H9 (cell line): Measurements from ENCODE around the gene TAS2R13. TPM values are rescaled to one million over a fixed set of nuclear protein-coding genes. Genes with fewer than 3 reads are reported as not detected.

Experiments used
- DNase-seq: peaks from one replicate; pipeline ENCODE4 v3.0.0-alpha.2; 2017
- H2AFZ ChIP-seq: one replicate; pipeline ENCODE4 v1.6.1; 2013; ENCODE audit warnings: mild to moderate bottlenecking, low read length, control low read depth, moderate library complexity
- H2AK5ac ChIP-seq: 2 replicates; pipeline ENCODE4 v1.6.1; 2013; ENCODE audit warnings: low read length, control low read depth, mixed read lengths; ENCODE audit not compliant: insufficient read length
- H2BK120ac ChIP-seq: one replicate; pipeline ENCODE4 v1.6.1; 2013; ENCODE audit warnings: low read depth, mild to moderate bottlenecking, low read length, control low read depth, inconsistent platforms; ENCODE audit not compliant: poor library complexity, severe bottlenecking
- H2BK12ac ChIP-seq: 2 replicates; pipeline ENCODE4 v1.6.1; 2013; ENCODE audit warnings: low read length, control low read depth, mixed read lengths, low read depth; ENCODE audit not compliant: insufficient read length
- H2BK15ac ChIP-seq: 2 replicates; pipeline ENCODE4 v1.6.1; 2013; ENCODE audit warnings: low read depth, low read length, control low read depth
- H2BK20ac ChIP-seq: one replicate; pipeline ENCODE4 v1.6.1; 2013; ENCODE audit warnings: low read depth, mild to moderate bottlenecking, low read length, control low read depth, inconsistent platforms; ENCODE audit not compliant: poor library complexity, severe bottlenecking
- H2BK5ac ChIP-seq: 2 replicates; pipeline ENCODE4 v1.6.1; 2013; ENCODE audit warnings: low read length, control low read depth, mixed read lengths; ENCODE audit not compliant: insufficient read length
- H3K14ac ChIP-seq: 2 replicates; pipeline ENCODE4 v1.6.1; 2013; ENCODE audit warnings: low read length, control low read depth; ENCODE audit not compliant: insufficient read depth
- H3K18ac ChIP-seq: 2 replicates; pipeline ENCODE4 v1.6.1; 2013; ENCODE audit warnings: low read depth, mild to moderate bottlenecking, mixed read lengths, low read length, control low read depth; ENCODE audit not compliant: insufficient read length
- H3K23ac ChIP-seq: 2 replicates; pipeline ENCODE4 v1.6.1; 2013; ENCODE audit warnings: low read length, control low read depth, mixed read lengths, low read depth; ENCODE audit not compliant: insufficient read length
- H3K23me2 ChIP-seq: 2 replicates; pipeline ENCODE4 v1.6.1; 2013; ENCODE audit warnings: low read depth, mild to moderate bottlenecking, mixed read lengths, low read length, control low read depth; ENCODE audit not compliant: insufficient read length, poor library complexity, severe bottlenecking
- H3K27ac ChIP-seq: 2 replicates; pipeline ENCODE4 v1.5.1; 2013; ENCODE audit warnings: low read length, control low read depth, mixed read lengths, low read depth; ENCODE audit not compliant: insufficient read length
- H3K27me3 ChIP-seq: 2 replicates; pipeline ENCODE4 v1.6.1; 2013; ENCODE audit warnings: low read length, control low read depth, inconsistent platforms; ENCODE audit not compliant: insufficient read depth
- H3K4ac ChIP-seq: 2 replicates; pipeline ENCODE4 v1.6.1; 2013; ENCODE audit warnings: low read depth, mild to moderate bottlenecking, control low read depth, inconsistent platforms, low read length, moderate library complexity
- H3K4me1 ChIP-seq: 2 replicates; pipeline ENCODE4 v1.6.1; 2013; ENCODE audit warnings: low read length, control low read depth, inconsistent platforms; ENCODE audit not compliant: insufficient read depth
- H3K4me2 ChIP-seq: 2 replicates; pipeline ENCODE4 v1.6.1; 2013; ENCODE audit warnings: low read length, control low read depth, mixed read lengths; ENCODE audit not compliant: insufficient read length, insufficient read depth
- H3K56ac ChIP-seq: 2 replicates; pipeline ENCODE4 v1.6.1; 2013; ENCODE audit warnings: low read depth, mild to moderate bottlenecking, mixed read lengths, low read length, control low read depth; ENCODE audit not compliant: insufficient read length
- H3K79me1 ChIP-seq: 2 replicates; pipeline ENCODE4 v1.6.1; 2013; ENCODE audit warnings: low read depth, mild to moderate bottlenecking, moderate library complexity, low read length, control low read depth, inconsistent platforms; ENCODE audit not compliant: insufficient read depth, poor library complexity, severe bottlenecking
- H3K79me2 ChIP-seq: 2 replicates; pipeline ENCODE4 v1.6.1; 2013; ENCODE audit warnings: low read length, control low read depth, inconsistent platforms; ENCODE audit not compliant: insufficient read depth
- H3K9ac ChIP-seq: 2 replicates; pipeline ENCODE4 v1.6.1; 2013; ENCODE audit warnings: low read length, control low read depth, mixed read lengths; ENCODE audit not compliant: insufficient read length; ENCODE audit errors: extremely low read depth
- H3K9me3 ChIP-seq: one replicate; pipeline ENCODE4 v1.6.1; 2013; ENCODE audit warnings: low read depth, low read length, inconsistent platforms; ENCODE audit not compliant: control insufficient read depth
- H3T11ph ChIP-seq: one replicate; pipeline ENCODE4 v1.6.1; 2013; ENCODE audit warnings: mild to moderate bottlenecking, low read length, control low read depth, inconsistent platforms
- H4K20me1 ChIP-seq: one replicate; pipeline ENCODE4 v1.6.1; 2013; ENCODE audit not compliant: control insufficient read depth, insufficient read length, insufficient read depth
- H4K5ac ChIP-seq: 2 replicates; pipeline ENCODE4 v1.6.1; 2013; ENCODE audit warnings: low read depth, mild to moderate bottlenecking, mixed read lengths, low read length, control low read depth; ENCODE audit not compliant: insufficient read length
- H4K8ac ChIP-seq: replicated peaks from 2 replicates; pipeline ENCODE4 v1.6.1; 2013; ENCODE audit warnings: low read length, control low read depth, mixed read lengths, low read depth; ENCODE audit not compliant: insufficient read length
- H4K91ac ChIP-seq: 2 replicates; pipeline ENCODE4 v1.6.1; 2013; ENCODE audit warnings: low read depth, mild to moderate bottlenecking, moderate library complexity, mixed read lengths, low read length, control low read depth; ENCODE audit not compliant: insufficient read length
- H3K27ac Mint-ChIP-seq, 3 experiments: 2 replicates in 2 of 3; 3 replicates in 1 of 3; pipeline ENCODE4 v1.8.0; 2020 to 2021; ENCODE audit warnings: mixed read lengths in 3 of 3, mild to moderate bottlenecking in 1 of 3, moderate library complexity in 1 of 3
- H3K27me3 Mint-ChIP-seq: 2 replicates; pipeline ENCODE4 v1.8.0; 2021; ENCODE audit warnings: low read depth, mild to moderate bottlenecking, moderate library complexity, mixed read lengths
- H3K36me3 Mint-ChIP-seq, 3 experiments: 2 replicates in 2 of 3; 3 replicates in 1 of 3; pipeline ENCODE4 v1.8.0; 2020 to 2021; ENCODE audit warnings: low read depth in 3 of 3, mixed read lengths in 3 of 3; ENCODE audit not compliant: insufficient read depth in 1 of 3
- H3K4me1 Mint-ChIP-seq, 2 experiments: 2 replicates each; pipeline ENCODE4 v1.8.0; 2020; ENCODE audit warnings: mixed read lengths in 2 of 2
- H3K4me3 Mint-ChIP-seq, 2 experiments: 2 replicates in 1 of 2; 3 replicates in 1 of 2; pipeline ENCODE4 v1.8.0; 2020 to 2021; ENCODE audit warnings: mild to moderate bottlenecking in 2 of 2, mixed read lengths in 2 of 2, moderate library complexity in 1 of 2
- H3K9me3 Mint-ChIP-seq, 2 experiments: 2 replicates in 1 of 2; 3 replicates in 1 of 2; pipeline ENCODE4 v1.8.0; 2020; ENCODE audit warnings: mild to moderate bottlenecking in 2 of 2, mixed read lengths in 2 of 2, moderate library complexity in 1 of 2
- WGBS: extraction: QIAGEN DNeasy Blood & Tissue Kit; methylation state at CpG from one replicate; pipeline ENCODE4 v1.1.7; 2013; ENCODE audit warnings: missing lambda C conversion rate, low lambda C conversion rate, mixed read lengths; ENCODE audit not compliant: insufficient read length; ENCODE audit errors: extremely low coverage; 5-methylcytosine and 5-hydroxymethylcytosine counted together
- total RNA-seq: library from RNA; stranded (reverse); gene quantifications from 2 replicates; pipeline ENCODE4 v1.2.1, GENCODE V29; 2021
- TF ChIP-seq, protein P1 (sequence below): fragments of 200-600 bp; sonication (generic); conservative IDR thresholded peaks from 3 replicates; pipeline ENCODE4 v1.8.0; 2021; ENCODE audit warnings: antibody characterized with exemption, mild to moderate bottlenecking

Gene TAS2R13
- total RNA-seq, 1 experiment from 2014 or later, result 0.50 TPM

DNA sequence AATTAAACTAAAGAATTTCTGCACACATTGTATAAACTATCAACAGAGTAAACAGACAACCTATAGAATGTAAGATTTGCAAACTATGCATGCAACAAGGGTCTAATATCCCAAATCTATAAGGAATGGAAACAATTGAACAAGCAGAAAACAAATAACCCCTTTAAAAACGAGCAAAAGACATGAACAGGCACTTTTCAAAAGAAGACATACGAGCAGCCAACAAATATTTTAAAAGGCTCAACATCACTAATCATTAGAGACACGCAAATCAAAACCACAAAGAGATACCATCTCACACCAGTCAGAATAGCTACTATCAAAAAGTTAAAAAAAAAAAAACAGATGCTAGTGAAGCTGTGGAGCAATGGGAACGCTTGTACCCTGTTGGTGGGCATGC, 4.7 kb downstream of the TAS2R13 start:
- no peaks in the 10 kb centered on the region for H3K9me3 ChIP-seq
- H3K27me3 Mint-ChIP-seq, result peaks cover 2% of the 10 kb centered on the region; the same call in 1 of the 2 replicates
- H2AFZ ChIP-seq, result no peak overlapping the region
- no peak overlapping the region for H2BK20ac ChIP-seq
- H3K79me1 ChIP-seq, result no peaks in the 10 kb centered on the region
- H3T11ph ChIP-seq, result no peak overlapping the region
- no peak overlapping the region for H4K91ac ChIP-seq
- H3K23ac ChIP-seq, result no peak overlapping the region
- H3K4ac ChIP-seq, result no peak overlapping the region
- no peak overlapping the region for H3K14ac ChIP-seq
- H4K8ac ChIP-seq, result no peak overlapping the region
- no peak overlapping the region for H3K27ac ChIP-seq
- H2BK12ac ChIP-seq, result no peak overlapping the region
- H3K4me1 Mint-ChIP-seq, result no peaks in the 10 kb centered on the region
- H3K4me2 ChIP-seq, result no peak overlapping the region
- no peaks in the 10 kb centered on the region for H3K23me2 ChIP-seq
- H3K36me3 Mint-ChIP-seq, result peaks cover 13 to 20% (median 16%) of the 10 kb centered on the region in 3 experiments
- DNase-seq, result no peak
- H3K4me1 ChIP-seq, result no peaks in the 10 kb centered on the region
- H2AK5ac ChIP-seq, result no peak overlapping the region
- H4K20me1 ChIP-seq, result no peaks in the 10 kb centered on the region
- H3K18ac ChIP-seq, result no peak overlapping the region
- H3K9me3 Mint-ChIP-seq, result peaks cover 17 to 30% of the 10 kb centered on the region in 2 experiments
- H2BK120ac ChIP-seq, result no peak overlapping the region
- H3K4me3 Mint-ChIP-seq, result no peak overlapping the region
- TF ChIP-seq, protein P1, sequence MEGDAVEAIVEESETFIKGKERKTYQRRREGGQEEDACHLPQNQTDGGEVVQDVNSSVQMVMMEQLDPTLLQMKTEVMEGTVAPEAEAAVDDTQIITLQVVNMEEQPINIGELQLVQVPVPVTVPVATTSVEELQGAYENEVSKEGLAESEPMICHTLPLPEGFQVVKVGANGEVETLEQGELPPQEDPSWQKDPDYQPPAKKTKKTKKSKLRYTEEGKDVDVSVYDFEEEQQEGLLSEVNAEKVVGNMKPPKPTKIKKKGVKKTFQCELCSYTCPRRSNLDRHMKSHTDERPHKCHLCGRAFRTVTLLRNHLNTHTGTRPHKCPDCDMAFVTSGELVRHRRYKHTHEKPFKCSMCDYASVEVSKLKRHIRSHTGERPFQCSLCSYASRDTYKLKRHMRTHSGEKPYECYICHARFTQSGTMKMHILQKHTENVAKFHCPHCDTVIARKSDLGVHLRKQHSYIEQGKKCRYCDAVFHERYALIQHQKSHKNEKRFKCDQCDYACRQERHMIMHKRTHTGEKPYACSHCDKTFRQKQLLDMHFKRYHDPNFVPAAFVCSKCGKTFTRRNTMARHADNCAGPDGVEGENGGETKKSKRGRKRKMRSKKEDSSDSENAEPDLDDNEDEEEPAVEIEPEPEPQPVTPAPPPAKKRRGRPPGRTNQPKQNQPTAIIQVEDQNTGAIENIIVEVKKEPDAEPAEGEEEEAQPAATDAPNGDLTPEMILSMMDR, result no peak
- H2BK15ac ChIP-seq, result no peak overlapping the region
- H3K9ac ChIP-seq, result no peak overlapping the region
- H2BK5ac ChIP-seq, result no peak overlapping the region
- no peaks in the 10 kb centered on the region for H3K27me3 ChIP-seq
- H3K27ac Mint-ChIP-seq, result no peak overlapping the region
- no peaks in the 10 kb centered on the region for H3K79me2 ChIP-seq
- no peak overlapping the region for H3K56ac ChIP-seq
- no peak overlapping the region for H4K5ac ChIP-seq
- WGBS, result no CpG with 5 or more reads among the region's 4 CpGs
